PFSK-1 (cell line): Measurements from ENCODE around the gene TK2.

Experiments
- FOXP2 ChIP-seq: optimal IDR thresholded peaks from 2 replicates; pipeline ENCODE3; 2011; ENCODE audit warnings: borderline replicate concordance, control low read depth, inconsistent platforms; ENCODE audit not compliant: insufficient read depth; ENCODE audit errors: extremely low read length, extremely low read depth
- POLR2AphosphoS5 ChIP-seq: IDR thresholded peaks from 2 replicates; pipeline ENCODE4 v1.6.1; 2012; ENCODE audit warnings: low read depth, mild to moderate bottlenecking, control low read depth, low read length, moderate library complexity
- SIN3A ChIP-seq: IDR thresholded peaks from 2 replicates; pipeline ENCODE4 v1.6.1; 2012; ENCODE audit warnings: mild to moderate bottlenecking, low read length, moderate library complexity, borderline replicate concordance; ENCODE audit not compliant: insufficient read depth
- TAF1 ChIP-seq: IDR thresholded peaks from 2 replicates; pipeline ENCODE4 v1.6.1; 2012; ENCODE audit warnings: low read length, control low read depth, borderline replicate concordance; ENCODE audit not compliant: insufficient read depth

GRCh38 chr16:66578651-66579531, 29.0 kb upstream of the TK2 start, which contains the start of gene CMTM2:
- no peak for TF ChIP-seq POLR2AphosphoS5
- no peak for TF ChIP-seq SIN3A
- TF ChIP-seq TAF1, result no peak
- no peak for TF ChIP-seq FOXP2
